Middle frontal gyrus (tissue), 1 donor: ENCODE measurements around the gene SUPT4H1.

Experiments used
- DNase-seq: peaks from one replicate; pipeline ENCODE4 v3.0.0-alpha.2; 2015; ENCODE audit warnings: low spot score; ENCODE audit errors: extremely low spot score

The SUPT4H1 gene

GRCh38 chr17:58364270-58364942 lies 12.4 kb upstream of the SUPT4H1 start:
- no peak for DNase-seq

GRCh38 chr17:58363457-58364185 lies 11.6 kb upstream of the SUPT4H1 start:
- no peak for DNase-seq

GRCh38 chr17:58362368-58363014 lies 10.5 kb upstream of the SUPT4H1 start:
- no peak for DNase-seq

GRCh38 chr17:58360296-58361063 lies 8.5 kb upstream of the SUPT4H1 start:
- DNase-seq = no peak

GRCh38 chr17:58358408-58359172 lies 6.6 kb upstream of the SUPT4H1 start:
- DNase-seq = no peak

- no peak for DNase-seq
Observed at GRCh38 chr17:58357312-58358297, 5.6 kb upstream of the SUPT4H1 start.

- DNase-seq = no peak
Observed at GRCh38 chr17:58356231-58356630, 4.2 kb upstream of the SUPT4H1 start.

- DNase-seq = no peak
Observed at GRCh38 chr17:58354541-58355216, 2.7 kb upstream of the SUPT4H1 start.

- no peak for DNase-seq
Observed at GRCh38 chr17:58353389-58353825, 1.4 kb upstream of the SUPT4H1 start.

GRCh38 chr17:58352596-58353388 lies 791 bp upstream of the SUPT4H1 start:
- no peak for DNase-seq

GRCh38 chr17:58351182-58351581 lies 819 bp downstream of the SUPT4H1 start:
- DNase-seq = no peak

GRCh38 chr17:58348038-58348437 lies 4.0 kb downstream of the SUPT4H1 start:
- DNase-seq = no peak

GRCh38 chr17:58345500-58345899 lies 6.5 kb downstream of the SUPT4H1 start:
- no peak for DNase-seq

GRCh38 chr17:58344791-58345157 lies 7.2 kb downstream of the SUPT4H1 start:
- DNase-seq = no peak

- DNase-seq = no peak
Observed at GRCh38 chr17:58344047-58344790, 7.8 kb downstream of the SUPT4H1 start.

GRCh38 chr17:58343131-58343530 lies 8.9 kb downstream of the SUPT4H1 start:
- DNase-seq = no peak

GRCh38 chr17:58341861-58342475 lies 10.0 kb downstream of the SUPT4H1 start:
- DNase-seq = no peak
